Measurements from ENCODE around the gene GOLGA6L9.
"Not testable (repeated sequence)": the region's sequence is repeated elsewhere in the genome, so short reads cannot be mapped to it uniquely, and the experiment has no call there.

Gene GOLGA6L9

GRCh38 chr15:82469381-82469780 is 39.8 kb downstream of the GOLGA6L9 start:
- DNase-seq (ENCODE audit: low read depth) = not testable (repeated sequence)

DNA sequence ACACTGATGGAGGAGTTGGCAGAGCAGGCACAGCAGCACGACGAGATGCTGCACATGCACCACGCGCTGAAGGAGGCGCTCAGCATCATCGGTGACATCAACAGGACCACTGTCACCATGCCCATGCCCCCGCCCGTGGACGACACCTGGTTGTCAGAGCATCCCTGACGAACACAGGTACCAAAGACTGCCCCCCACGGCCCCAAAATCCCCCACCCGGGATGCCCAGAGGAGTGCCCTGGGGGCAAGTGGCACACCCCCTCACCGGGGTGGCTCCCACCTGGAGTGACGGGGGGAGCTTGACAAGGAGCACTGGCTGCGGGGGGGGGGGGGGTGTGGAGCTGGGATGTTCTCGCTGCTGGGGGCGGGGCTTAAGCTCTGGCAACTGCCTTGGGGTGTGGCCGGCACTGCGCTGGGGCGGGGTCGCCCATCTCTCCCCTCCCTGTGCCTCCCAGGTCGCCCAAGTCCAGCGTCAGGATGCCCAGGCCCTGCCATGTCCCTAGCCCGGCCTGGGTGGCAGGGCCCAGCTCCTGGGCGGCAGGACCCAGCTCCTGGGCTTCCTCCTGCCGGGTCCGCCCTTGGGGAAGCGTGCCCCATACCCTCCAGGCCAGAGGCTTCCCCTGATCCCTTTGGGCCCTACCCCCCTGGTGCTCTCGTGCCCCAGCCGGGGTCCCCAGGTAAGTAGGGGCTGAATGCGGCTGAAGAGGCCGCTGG is 42.8 kb downstream of the GOLGA6L9 start:
- not testable (repeated sequence) for DNase-seq (ENCODE audit: low read depth)

GRCh38 chr15:82474596-82475325 is 45.1 kb downstream of the GOLGA6L9 start:
- DNase-seq (ENCODE audit: low read depth) = not testable (repeated sequence)

DNA sequence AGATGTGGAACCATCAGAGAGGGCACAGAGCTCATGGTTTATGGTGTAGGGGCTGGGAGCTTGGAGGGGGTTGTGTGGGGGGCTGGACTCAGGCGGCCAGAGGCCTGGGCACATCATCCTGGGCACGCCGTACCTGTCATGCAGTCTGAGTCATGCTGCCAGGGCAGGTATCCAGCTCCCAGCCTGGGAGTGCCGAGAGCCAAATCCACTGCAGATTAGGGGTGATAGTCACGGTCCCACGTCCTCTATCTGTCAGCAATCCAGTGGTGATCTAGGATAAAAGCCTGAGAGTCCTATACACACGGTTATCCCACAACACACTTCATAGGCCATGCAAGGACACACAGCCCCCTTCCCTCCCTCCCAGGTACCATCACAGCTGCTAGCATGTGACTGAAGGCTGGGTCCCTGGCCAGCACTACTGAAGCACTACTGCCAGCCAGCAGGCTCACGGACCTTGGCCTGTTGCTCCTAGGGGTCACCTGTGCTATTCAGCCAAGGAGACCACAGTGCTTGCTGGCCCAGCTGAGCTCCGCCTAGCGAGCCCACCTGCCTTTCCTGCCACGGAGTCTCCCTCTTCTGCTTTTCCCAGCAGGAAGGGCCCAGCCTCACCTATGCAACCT is 45.8 kb downstream of the GOLGA6L9 start:
- not testable (repeated sequence) for DNase-seq (ENCODE audit: low read depth)

GRCh38 chr15:82476697-82477342 is 47.2 kb downstream of the GOLGA6L9 start:
- not testable (repeated sequence) for DNase-seq (ENCODE audit: low read depth)

DNA sequence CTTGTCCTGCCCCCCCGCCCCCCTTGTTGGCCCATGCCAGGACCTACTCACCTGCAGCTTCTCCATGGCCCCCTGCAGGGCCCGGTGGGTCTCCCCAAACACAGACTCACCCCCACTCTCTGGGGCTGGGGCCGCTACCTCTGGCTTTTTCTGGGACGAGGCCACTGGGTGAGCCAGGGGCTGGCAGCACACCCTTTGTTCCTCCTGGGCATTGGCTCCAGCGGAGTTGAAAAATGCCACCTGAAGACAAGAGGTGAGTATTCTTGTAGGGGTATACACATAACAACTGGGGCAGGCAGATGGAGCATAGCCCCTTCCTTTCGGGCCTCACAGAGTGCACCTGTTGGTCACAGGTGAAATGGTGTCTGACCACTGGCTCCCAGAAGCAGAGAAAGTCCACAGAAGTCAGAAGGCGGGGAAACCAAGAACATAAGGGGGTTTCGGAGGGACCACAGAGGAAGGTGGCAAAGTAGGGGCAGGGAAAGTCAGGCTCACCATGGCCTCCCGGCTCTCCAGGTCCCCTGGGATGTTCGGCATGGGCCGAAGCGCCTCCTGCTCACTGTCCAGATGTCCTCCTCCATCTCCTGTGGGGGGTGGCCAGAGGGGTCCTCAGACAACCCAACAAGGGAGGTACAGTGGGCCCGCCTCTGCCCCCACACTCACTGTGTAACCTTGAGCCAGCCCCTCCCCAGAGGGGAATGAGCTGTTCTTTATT is 47.9 kb downstream of the GOLGA6L9 start:
- DNase-seq (ENCODE audit: low read depth) = not testable (repeated sequence)

All from activated T-cell treated with anti-CD3 and anti-CD28 coated beads for 48 hours (primary cell).